ENCODE results near the gene PSD2.
A peak's percentile ranks its signal among the peaks of the same experiment; 100 is the strongest.

PSD2 gene

GRCh38 chr5:139861889-139862207, 66.2 kb downstream of the PSD2 start:
- DNase-seq: no peak

GRCh38 chr5:139862313-139862712, 66.7 kb downstream of the PSD2 start:
- peak; percentile 27 to 33 for DNase-seq

GRCh38 chr5:139862803-139863202, 67.2 kb downstream of the PSD2 start:
- no peak for DNase-seq

- DNase-seq: no peak
These were observed 67.8 kb downstream of the PSD2 start for GRCh38 chr5:139863361-139863760.

GRCh38 chr5:139863855-139864558, 68.4 kb downstream of the PSD2 start:
- DNase-seq: peak; percentile 24 to 69

- no peak for DNase-seq
These were observed 69.3 kb downstream of the PSD2 start for GRCh38 chr5:139864716-139865483.

GRCh38 chr5:139867109-139867508, 71.5 kb downstream of the PSD2 start:
- no peak for DNase-seq

GRCh38 chr5:139867581-139867980, 72.0 kb downstream of the PSD2 start:
- no peak for DNase-seq

GRCh38 chr5:139869042-139869790, 73.6 kb downstream of the PSD2 start:
- DNase-seq: no peak

- no peak for DNase-seq
These were observed 75.1 kb downstream of the PSD2 start for GRCh38 chr5:139870677-139871076.

GRCh38 chr5:139871614-139872013, 76.0 kb downstream of the PSD2 start:
- no peak for DNase-seq

GRCh38 chr5:139872052-139872766, 76.6 kb downstream of the PSD2 start:
- no peak for DNase-seq

GRCh38 chr5:139872851-139873794, 77.5 kb downstream of the PSD2 start:
- DNase-seq: no peak

- DNase-seq: no peak
These were observed 80.3 kb downstream of the PSD2 start for GRCh38 chr5:139875957-139876356.

GRCh38 chr5:139877129-139877597, 81.6 kb downstream of the PSD2 start:
- DNase-seq: no peak

- DNase-seq: no peak
These were observed 82.5 kb downstream of the PSD2 start for GRCh38 chr5:139878093-139878492.

- DNase-seq: no peak
These were observed 85.0 kb downstream of the PSD2 start for GRCh38 chr5:139880416-139881142.

- DNase-seq: no peak
These were observed 85.6 kb downstream of the PSD2 start for GRCh38 chr5:139881143-139881733.

- DNase-seq: no peak
These were observed 86.7 kb downstream of the PSD2 start for GRCh38 chr5:139882316-139882715.

- no peak for DNase-seq
These were observed 87.4 kb downstream of the PSD2 start for GRCh38 chr5:139882961-139883539.

Data from inflammatory macrophage treated with lipopolysaccharide for 1 hour (primary cell).